Natural killer cell treated with Interleukin-12 subunit alpha and Interleukin-12 subunit beta and Interleukin-15 and Interleukin-18, amount 100 ng/mL, for 72 hours (primary cell): ENCODE data around the gene MTHFSD. TPM values are rescaled to one million over a fixed set of nuclear protein-coding genes. Genes with fewer than 3 reads are reported as not detected.
A peak's percentile ranks its signal among the peaks of the same experiment; 100 is the strongest.

Experiments
- ATAC-seq, 2 donors: fragments of 150-1000 bp; cut with Tn5 transposase in 1 of 2; sonication (Bioruptor Pico), chemical (Tn5 transposase) in 1 of 2; 2 replicates each; pipeline ENCODE4 v1.10.0; 2021
- DNase-seq: peaks from one replicate; pipeline ENCODE4 v3.0.0; 2022; ENCODE audit warnings: low spot score
- H3K27ac Mint-ChIP-seq, 2 donors: 1 replicate in 1 of 2; 2 replicates in 1 of 2; pipeline ENCODE4 v1.8.0; 2022; ENCODE audit warnings: mixed read lengths in 2 of 2, mild to moderate bottlenecking in 1 of 2, moderate library complexity in 1 of 2
- H3K27me3 Mint-ChIP-seq, 2 donors: 1 replicate in 1 of 2; 2 replicates in 1 of 2; pipeline ENCODE4 v1.8.0; 2022; ENCODE audit warnings: mixed read lengths in 2 of 2
- H3K36me3 Mint-ChIP-seq: one replicate; pipeline ENCODE4 v1.8.0; 2022; ENCODE audit warnings: mixed read lengths
- H3K4me1 Mint-ChIP-seq, 2 donors: 1 replicate in 1 of 2; 2 replicates in 1 of 2; pipeline ENCODE4 v1.8.0; 2022; ENCODE audit warnings: low read depth in 2 of 2, mixed read lengths in 2 of 2, mild to moderate bottlenecking in 1 of 2
- H3K4me3 Mint-ChIP-seq: one replicate; pipeline ENCODE4 v1.8.0; 2022; ENCODE audit warnings: mixed read lengths
- H3K9me3 Mint-ChIP-seq: 2 replicates; pipeline ENCODE4 v1.8.0; 2022; ENCODE audit warnings: mixed read lengths
- total RNA-seq, 2 donors: library from RNA; stranded (reverse); gene quantifications; one replicate each; pipeline ENCODE4 v1.2.3, GENCODE V29; 2022

The MTHFSD gene, protein sequence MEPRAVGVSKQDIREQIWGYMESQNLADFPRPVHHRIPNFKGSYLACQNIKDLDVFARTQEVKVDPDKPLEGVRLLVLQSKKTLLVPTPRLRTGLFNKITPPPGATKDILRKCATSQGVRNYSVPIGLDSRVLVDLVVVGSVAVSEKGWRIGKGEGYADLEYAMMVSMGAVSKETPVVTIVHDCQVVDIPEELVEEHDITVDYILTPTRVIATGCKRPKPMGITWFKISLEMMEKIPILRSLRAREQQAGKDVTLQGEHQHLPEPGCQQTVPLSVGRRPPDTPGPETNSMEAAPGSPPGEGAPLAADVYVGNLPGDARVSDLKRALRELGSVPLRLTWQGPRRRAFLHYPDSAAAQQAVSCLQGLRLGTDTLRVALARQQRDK
- total RNA-seq: 10 to 100 TPM; 24.3 to 32.8 TPM

DNA sequence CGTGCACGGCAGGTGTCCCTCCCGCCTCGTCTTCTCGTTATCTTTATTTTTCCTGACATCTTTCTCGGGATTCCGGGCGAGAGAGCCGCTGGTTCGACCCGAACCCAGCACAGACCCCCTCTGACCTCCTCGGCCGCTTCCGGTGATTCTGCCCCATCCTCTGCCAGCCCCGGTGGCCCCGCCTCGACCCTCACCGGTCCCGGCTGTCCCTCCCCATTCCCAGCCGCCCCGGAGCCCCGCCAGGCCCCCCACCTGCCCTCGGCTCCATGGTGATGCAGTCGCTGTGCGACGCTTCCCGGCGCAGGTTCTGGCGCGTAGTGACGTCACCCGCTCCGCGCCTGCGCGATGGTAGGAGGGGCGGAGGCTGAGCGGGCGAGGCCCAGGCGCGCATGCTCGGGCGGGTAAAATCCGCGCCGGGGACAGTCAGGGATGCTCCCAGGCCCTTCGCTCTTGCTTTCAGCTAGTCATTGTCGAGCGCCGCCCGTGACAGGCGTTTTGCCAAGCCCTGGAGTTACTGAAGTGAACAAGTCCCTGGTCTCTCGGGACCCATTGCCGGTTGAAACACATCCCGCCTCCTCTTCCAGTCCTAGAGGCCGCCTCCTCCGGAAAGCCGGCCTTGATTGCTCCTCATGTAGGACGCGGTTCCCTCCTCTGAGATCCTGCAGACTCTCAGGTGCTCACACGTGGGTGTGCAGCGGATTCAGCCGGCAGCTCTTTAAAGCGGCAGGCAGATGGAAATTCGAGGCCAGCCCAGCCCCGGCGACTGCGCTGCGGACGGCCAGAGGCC lies at the start of gene MTHFSD:
TSS of gene MTHFSD (minus strand) at position 319 of the 787 bp plus-strand sequence. CDS start at position 268, 51 bp downstream.
- ATAC-seq (peak; percentile 96 to 97), DNase-seq (peak; percentile 95)
- Mint-ChIP-seq H3K4me1 (peaks cover 12 to 15% of the 10 kb centered on the region in 2 donors), H3K27ac (peak within 1 kb of the TSS; percentile 89 to 93), H3K27me3 (no peaks in the 10 kb centered on the region), H3K9me3 (no peaks in the 10 kb centered on the region), H3K36me3 (peaks cover 5% of the 10 kb centered on the region), H3K4me3 (peak within 1 kb of the TSS; percentile 92)

GRCh38 chr16:86604436-86605193 lies 49.6 kb upstream of the MTHFSD start:
- no peak for DNase-seq
- peaks cover 22 to 24% of the 10 kb centered on the region in 2 donors for H3K27me3 Mint-ChIP-seq
- peak; percentile 87 to 92 for ATAC-seq
- peak overlapping the region; percentile 42 to 86 for H3K27ac Mint-ChIP-seq
- H3K9me3 Mint-ChIP-seq: no peaks in the 10 kb centered on the region
- H3K36me3 Mint-ChIP-seq: no peaks in the 10 kb centered on the region
- H3K4me1 Mint-ChIP-seq: peaks cover 6 to 11% of the 10 kb centered on the region in 2 donors
- H3K4me3 Mint-ChIP-seq: peak overlapping the region; percentile 78

DNA sequence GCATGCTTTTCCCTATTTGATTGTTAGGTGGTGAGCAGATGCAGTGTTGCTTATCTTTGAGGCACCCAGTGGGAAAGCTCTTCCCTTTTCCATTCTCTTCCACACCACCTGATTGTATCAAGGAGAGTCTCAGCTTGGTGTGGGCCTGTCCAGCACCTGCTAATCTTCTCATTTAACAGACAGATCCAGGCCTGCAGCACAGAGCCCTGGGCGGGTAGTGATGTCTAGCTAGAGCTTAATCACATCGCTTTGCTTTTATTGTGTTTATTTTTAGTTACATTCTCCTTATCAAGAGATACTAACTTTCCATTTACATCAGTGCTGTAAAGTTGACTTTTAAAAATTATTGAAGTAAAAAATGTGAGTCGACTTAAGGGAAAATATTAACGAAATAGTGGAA lies 47.5 kb upstream of the MTHFSD start:
- H3K4me1 Mint-ChIP-seq: peaks cover 6 to 11% of the 10 kb centered on the region in 2 donors
- ATAC-seq (no peak), DNase-seq (no peak)
- no peaks in the 10 kb centered on the region for H3K36me3 Mint-ChIP-seq
- peaks cover 24 to 34% of the 10 kb centered on the region in 2 donors for H3K27me3 Mint-ChIP-seq
- no peaks in the 10 kb centered on the region for H3K9me3 Mint-ChIP-seq
- H3K27ac Mint-ChIP-seq: no peak overlapping the region
- H3K4me3 Mint-ChIP-seq: no peak overlapping the region

DNA sequence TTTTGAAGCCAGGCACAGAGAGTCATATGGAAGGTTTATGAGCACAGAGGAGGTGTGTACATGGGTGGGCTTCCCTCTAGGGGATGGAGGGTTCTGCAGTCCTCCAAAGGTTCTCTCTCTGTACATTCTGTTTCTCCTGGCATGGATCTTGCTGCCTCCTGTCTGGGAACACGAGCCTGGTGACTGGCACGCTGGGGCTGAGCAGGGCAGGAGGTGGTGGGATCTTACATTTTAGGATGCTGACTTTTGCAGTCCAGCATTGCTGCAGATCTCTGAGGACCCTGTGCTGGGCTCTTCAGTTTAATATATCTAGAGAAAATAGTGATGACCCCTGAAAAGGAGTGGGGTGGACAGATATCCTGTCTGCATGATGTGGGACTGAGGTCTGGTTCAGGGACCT lies 46.3 kb upstream of the MTHFSD start:
- Mint-ChIP-seq H3K36me3 (no peaks in the 10 kb centered on the region), H3K4me3 (no peak overlapping the region), H3K27ac (no peak overlapping the region), H3K4me1 (peaks cover 6 to 11% of the 10 kb centered on the region in 2 donors), H3K9me3 (no peaks in the 10 kb centered on the region), H3K27me3 (peaks cover 19 to 34% of the 10 kb centered on the region in 2 donors)
- DNase-seq: no peak
- ATAC-seq: no peak

DNA sequence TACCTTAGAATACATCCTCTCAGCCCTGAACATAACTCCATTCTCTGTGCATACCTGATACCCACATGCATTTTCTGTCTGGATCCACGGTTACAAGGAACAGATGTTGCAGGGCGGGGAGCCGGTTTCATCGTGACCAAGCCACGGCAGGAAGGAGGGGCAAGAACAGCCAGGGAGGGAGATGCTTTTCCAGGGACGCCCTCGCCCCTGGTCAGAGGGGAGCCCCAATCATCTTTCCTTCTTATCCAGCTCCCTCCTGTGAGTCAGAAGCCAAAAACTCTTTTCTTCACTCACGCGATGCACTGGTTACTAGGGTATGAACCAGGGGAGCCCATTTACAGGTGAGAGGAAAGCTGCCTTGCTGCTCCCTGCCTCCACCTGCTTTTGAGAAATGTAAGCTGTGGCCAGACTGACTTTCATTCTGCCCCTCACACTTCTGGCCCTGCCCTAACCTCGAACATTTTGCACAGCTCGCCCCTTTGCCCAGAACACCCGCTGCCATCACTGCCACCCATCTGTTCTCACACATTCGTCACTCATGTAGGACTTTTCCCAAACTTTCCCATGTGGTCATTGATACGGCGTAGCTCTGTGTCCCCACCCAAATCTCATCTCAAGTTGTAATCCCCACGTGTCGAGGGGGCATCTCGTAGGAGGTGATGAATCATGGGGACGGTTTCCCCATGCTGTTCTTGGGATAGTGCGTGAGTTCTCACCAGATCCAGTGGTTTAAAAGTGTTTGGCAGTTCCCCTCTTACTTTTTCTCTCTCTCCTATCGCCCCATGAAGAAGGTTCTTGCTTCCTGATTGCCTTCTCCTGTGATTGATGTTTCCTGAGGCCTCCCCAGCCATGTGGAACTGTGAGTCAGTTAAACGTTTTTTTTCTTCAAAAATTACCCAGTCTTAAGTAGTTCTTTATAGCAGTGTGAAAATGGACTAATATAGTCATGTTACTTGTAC lies 43.9 kb upstream of the MTHFSD start:
- no peaks in the 10 kb centered on the region for H3K9me3 Mint-ChIP-seq
- DNase-seq (no peak), ATAC-seq (no peak)
- H3K27ac Mint-ChIP-seq: no peak overlapping the region
- peaks cover 23 to 35% of the 10 kb centered on the region in 2 donors for H3K27me3 Mint-ChIP-seq
- no peak overlapping the region for H3K4me3 Mint-ChIP-seq
- H3K36me3 Mint-ChIP-seq: no peaks in the 10 kb centered on the region
- no peaks in the 10 kb centered on the region for H3K4me1 Mint-ChIP-seq

DNA sequence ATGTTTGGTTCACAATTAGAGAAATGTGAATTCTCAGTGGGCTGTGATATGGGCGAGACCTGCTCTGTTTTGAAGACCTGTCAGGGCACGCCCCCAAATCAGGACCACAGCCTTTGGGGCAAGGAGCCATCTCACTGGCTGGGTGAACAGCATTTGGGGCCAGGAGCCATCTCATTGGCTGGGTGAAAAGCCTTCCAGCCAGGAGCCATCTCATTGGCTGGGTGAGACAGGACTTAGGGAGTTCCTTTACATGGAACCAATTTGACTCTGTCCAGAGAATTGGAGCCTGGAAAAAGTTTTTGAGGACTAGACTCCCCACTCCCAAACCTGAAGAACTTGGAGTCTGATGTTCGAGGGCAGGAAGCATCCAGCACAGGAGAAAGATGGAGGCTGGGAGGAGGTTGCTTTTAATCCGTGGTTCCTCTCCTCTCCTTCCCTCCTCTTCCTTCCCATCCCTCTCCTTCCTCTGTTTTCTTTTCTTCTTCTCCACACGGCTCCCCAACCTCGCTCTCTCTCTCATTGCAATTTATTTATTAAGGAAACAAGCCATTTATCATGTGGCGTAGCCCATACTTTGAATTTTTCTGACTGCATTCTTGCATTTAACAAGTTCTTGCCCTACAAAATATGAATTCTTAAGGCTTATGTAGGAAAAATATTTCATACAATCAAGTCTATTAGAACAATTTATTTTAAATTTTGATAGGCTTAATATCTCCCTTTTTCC lies 43.0 kb upstream of the MTHFSD start:
- H3K4me1 Mint-ChIP-seq: no peaks in the 10 kb centered on the region
- H3K9me3 Mint-ChIP-seq: no peaks in the 10 kb centered on the region
- no peak overlapping the region for H3K4me3 Mint-ChIP-seq
- no peak overlapping the region for H3K27ac Mint-ChIP-seq
- H3K27me3 Mint-ChIP-seq: peaks cover 28 to 44% of the 10 kb centered on the region in 2 donors
- H3K36me3 Mint-ChIP-seq: no peaks in the 10 kb centered on the region
- ATAC-seq (no peak), DNase-seq (no peak)

DNA sequence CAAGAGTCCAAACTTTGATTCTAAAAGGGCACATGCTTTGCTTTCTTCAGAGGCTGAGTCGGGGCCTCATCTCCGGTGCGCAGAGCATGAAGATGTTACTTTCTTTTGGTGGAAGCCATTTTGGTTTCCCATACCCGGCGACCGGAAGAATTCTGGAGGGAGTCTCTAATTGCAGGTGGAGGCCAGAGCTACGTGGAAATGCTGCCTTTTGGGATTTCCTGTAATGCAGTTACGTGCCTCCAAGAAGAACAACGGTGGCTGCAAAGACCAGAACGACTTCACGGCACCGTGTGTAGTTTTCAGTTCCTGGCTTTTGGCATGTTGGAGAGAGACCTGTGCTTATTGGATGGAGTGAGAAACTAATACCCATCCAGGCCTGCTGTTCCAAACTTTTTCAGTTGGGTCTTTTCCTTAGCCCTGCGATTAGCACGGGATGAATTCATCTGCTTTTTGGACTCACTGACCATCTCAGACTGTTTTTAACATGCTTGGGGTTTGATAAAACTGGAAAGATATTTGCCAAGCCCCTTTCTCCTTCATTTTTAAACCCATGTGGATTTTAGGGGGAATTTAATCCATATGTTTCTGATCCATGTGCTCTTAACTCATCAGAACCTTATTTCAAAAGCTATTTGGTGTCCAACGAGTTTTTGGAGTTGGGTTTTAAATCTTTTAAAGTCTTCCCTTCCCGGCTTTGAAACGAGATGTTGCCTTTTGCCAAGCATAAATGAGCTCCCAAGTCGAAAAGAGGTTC lies 42.3 kb upstream of the MTHFSD start:
- Mint-ChIP-seq H3K36me3 (no peaks in the 10 kb centered on the region), H3K9me3 (no peaks in the 10 kb centered on the region), H3K27ac (no peak overlapping the region), H3K4me3 (no peak overlapping the region), H3K27me3 (peaks cover 31 to 47% of the 10 kb centered on the region in 2 donors), H3K4me1 (no peaks in the 10 kb centered on the region)
- DNase-seq (no peak), ATAC-seq (no peak)

DNA sequence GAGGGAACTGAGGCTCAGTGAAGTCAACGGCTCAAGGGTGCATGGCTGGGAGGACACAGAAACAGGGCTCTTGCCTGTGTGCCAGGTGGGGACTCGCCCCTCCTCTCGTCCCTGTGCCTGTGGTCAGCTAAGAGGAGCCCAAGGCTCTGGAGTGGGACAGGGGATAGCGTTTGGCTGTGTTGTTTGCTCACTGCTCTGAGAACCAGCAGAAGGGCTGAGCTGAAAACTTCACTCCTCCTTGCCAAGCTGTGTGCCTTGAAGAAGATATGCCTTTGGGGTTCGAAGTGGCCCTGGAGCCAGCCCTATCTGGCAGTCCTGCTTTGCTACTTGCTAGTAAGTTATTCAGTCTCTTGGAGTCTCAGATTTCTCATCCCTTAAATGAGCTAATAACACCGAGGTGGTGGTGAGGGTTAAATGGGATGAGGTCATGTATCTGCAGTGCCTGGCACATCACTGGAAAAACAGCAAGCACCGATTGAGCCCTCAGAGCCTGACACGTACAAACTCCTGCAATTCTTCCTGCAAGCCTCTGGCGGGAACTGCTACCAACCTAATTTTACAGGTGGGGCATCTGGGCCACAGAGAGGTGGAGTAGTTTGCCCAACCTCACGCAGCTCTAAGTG lies 41.1 kb upstream of the MTHFSD start:
- ATAC-seq (no peak), DNase-seq (no peak)
- H3K9me3 Mint-ChIP-seq: no peaks in the 10 kb centered on the region
- no peak overlapping the region for H3K27ac Mint-ChIP-seq
- no peaks in the 10 kb centered on the region for H3K36me3 Mint-ChIP-seq
- H3K4me3 Mint-ChIP-seq: no peak overlapping the region
- H3K27me3 Mint-ChIP-seq: peaks cover 28 to 49% of the 10 kb centered on the region in 2 donors
- no peaks in the 10 kb centered on the region for H3K4me1 Mint-ChIP-seq

DNA sequence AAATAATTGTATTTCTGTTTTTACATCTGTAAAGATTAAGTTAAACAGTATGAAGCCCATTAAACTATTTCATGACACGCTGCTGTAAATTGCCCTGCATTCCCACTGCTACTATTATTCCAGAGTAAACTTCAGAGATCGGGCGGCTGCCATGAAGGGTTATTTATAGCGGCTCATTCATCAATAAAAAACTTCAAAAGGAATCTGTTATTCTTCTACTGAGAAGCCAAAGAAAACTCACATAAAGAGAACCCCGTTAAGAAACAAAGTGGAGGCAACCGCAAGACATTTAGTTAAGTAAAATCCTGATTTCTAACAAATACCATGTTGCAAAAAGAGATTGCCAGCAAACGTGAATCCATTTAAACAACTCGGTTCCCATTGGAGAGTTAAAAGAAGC lies 39.7 kb upstream of the MTHFSD start:
- H3K36me3 Mint-ChIP-seq: no peaks in the 10 kb centered on the region
- DNase-seq (no peak), ATAC-seq (no peak)
- no peaks in the 10 kb centered on the region for H3K9me3 Mint-ChIP-seq
- no peak overlapping the region for H3K4me3 Mint-ChIP-seq
- H3K4me1 Mint-ChIP-seq: no peaks in the 10 kb centered on the region
- H3K27ac Mint-ChIP-seq: no peak overlapping the region
- peaks cover 27 to 40% of the 10 kb centered on the region in 2 donors for H3K27me3 Mint-ChIP-seq

DNA sequence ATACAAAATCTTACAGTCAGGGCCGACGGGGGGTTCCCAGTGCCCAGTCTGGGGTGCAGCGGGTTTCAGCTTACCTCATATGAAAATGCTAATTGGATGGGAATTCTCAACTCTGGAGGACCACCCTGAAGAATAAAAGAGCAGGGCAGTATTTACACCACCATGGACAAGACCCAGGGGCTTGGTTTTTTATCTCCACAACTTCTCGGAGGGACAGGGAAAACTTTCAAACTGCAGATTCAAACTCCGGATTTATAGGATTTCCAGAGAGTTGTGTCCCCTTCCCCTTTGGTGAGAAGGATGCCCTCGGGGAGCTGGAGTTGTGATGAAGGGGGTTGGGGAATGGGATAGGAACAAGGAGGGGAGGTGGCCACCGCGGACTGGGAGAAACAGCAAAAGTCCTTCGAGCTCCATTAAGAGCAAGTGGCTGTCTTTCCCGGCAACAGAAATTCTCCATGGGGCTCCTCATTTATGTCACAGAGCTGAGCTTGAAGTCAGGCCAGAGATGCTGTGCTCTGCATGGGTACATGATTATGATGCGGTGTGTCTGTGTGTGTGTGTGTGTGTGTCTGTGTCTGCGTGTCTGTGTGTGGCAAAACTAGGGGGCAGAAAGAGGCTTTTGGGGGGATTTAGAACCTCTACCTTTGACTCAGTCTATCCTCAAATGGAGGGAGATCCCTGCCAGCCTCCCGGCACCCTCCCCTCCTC lies 39.0 kb upstream of the MTHFSD start:
- no peak for ATAC-seq
- H3K4me1 Mint-ChIP-seq: no peaks in the 10 kb centered on the region
- no peak overlapping the region for H3K4me3 Mint-ChIP-seq
- H3K27ac Mint-ChIP-seq: no peak overlapping the region
- peaks cover 24 to 35% of the 10 kb centered on the region in 2 donors for H3K27me3 Mint-ChIP-seq
- no peak for DNase-seq
- no peaks in the 10 kb centered on the region for H3K9me3 Mint-ChIP-seq
- H3K36me3 Mint-ChIP-seq: no peaks in the 10 kb centered on the region

DNA sequence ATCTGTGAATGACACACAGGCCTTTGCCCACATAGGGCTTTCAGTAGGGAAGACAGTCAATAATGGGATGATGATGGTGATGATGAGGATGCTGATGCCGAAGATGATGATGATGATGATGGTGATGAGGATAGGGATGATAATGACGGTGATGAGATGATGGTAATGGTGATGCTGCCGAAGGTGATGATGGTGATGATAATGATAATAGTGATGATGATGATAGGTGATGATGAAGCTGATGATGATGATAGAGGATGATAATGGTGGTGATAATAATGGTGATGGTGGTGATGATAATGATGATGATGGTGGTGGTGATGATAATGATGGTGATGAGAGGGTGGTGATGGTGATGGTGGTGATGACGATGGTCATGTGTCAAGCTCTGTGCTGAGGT lies 36.2 kb upstream of the MTHFSD start:
- H3K9me3 Mint-ChIP-seq: no peaks in the 10 kb centered on the region
- DNase-seq (no peak), ATAC-seq (no peak)
- peaks cover 16 to 23% of the 10 kb centered on the region in 2 donors for H3K27me3 Mint-ChIP-seq
- H3K27ac Mint-ChIP-seq: no peak overlapping the region
- H3K4me1 Mint-ChIP-seq: no peaks in the 10 kb centered on the region
- no peak overlapping the region for H3K4me3 Mint-ChIP-seq
- no peaks in the 10 kb centered on the region for H3K36me3 Mint-ChIP-seq
